IMR-90 (cell line): ENCODE results near the gene CFD. TPM values are rescaled to one million over a fixed set of nuclear protein-coding genes. Genes with fewer than 3 reads are reported as not detected.

ENCODE experiments used
- ATAC-seq: fragments of 200-7000 bp; cut with Tn5 transposase; 2 replicates; pipeline ENCODE4 v1.9.1; 2020; ENCODE audit warnings: low read depth, mild to moderate bottlenecking, moderate library complexity
- BruUV-seq: library from RNA; stranded (reverse); fragments of 400-500 nt; replicated peaks from 2 replicates; lab custom pipeline; 2021; lab: Mats Ljungman, UMichigan
- CTCF ChIA-PET: fragments of 300-600 bp; formaldehyde crosslinking; extraction: SDS; loops from one replicate; lab custom pipeline; 2021; ENCODE audit warnings: antibody characterized with exemption; lab: Yijun Ruan, JAX
- POLR2A ChIA-PET: fragments of 300-600 bp; sonication (Branson Sonifier 250); formaldehyde crosslinking; loops from one replicate; lab custom pipeline; 2022; ENCODE audit warnings: antibody characterized with exemption; ENCODE audit not compliant: unreplicated experiment; lab: Charles Lee
- DNase-seq: peaks from one replicate; pipeline ENCODE4 v3.0.0; 2013
- H2AFZ ChIP-seq: replicated peaks from 2 replicates; pipeline ENCODE3; 2013; ENCODE audit warnings: low read length, mild to moderate bottlenecking; ENCODE audit not compliant: poor library complexity
- H2AK5ac ChIP-seq: 2 replicates; pipeline ENCODE4 v1.6.1; 2013; ENCODE audit warnings: low read depth, low read length, inconsistent platforms
- H2AK9ac ChIP-seq: replicated peaks from 2 replicates; pipeline ENCODE3; 2013; ENCODE audit warnings: mild to moderate bottlenecking, low read depth, low read length, moderate library complexity; ENCODE audit not compliant: poor library complexity
- H2BK120ac ChIP-seq: 2 replicates; pipeline ENCODE4 v1.6.1; 2013; ENCODE audit warnings: low read depth, low read length, inconsistent platforms
- H2BK15ac ChIP-seq: 3 replicates; pipeline ENCODE4 v1.6.1; 2013; ENCODE audit warnings: low read depth, low read length, inconsistent platforms
- H2BK20ac ChIP-seq: 2 replicates; pipeline ENCODE4 v1.6.1; 2013; ENCODE audit warnings: low read depth, mild to moderate bottlenecking, inconsistent platforms, low read length, moderate library complexity
- H2BK5ac ChIP-seq: 2 replicates; pipeline ENCODE4 v1.6.1; 2013; ENCODE audit warnings: mild to moderate bottlenecking, low read depth, low read length, inconsistent platforms; ENCODE audit not compliant: poor library complexity, severe bottlenecking
- H3K14ac ChIP-seq: replicated peaks from 2 replicates; pipeline ENCODE4 v1.6.1; 2013; ENCODE audit warnings: low read depth, low read length, inconsistent platforms
- H3K18ac ChIP-seq: 2 replicates; pipeline ENCODE4 v1.6.1; 2013; ENCODE audit warnings: low read depth, low read length, control low read depth
- H3K23ac ChIP-seq: 2 replicates; pipeline ENCODE4 v1.6.1; 2013; ENCODE audit warnings: low read depth, low read length, inconsistent platforms
- H3K27ac ChIP-seq: 2 replicates; pipeline ENCODE4 v1.5.1; 2013; ENCODE audit warnings: mild to moderate bottlenecking, control low read depth, low read length; ENCODE audit not compliant: insufficient read depth
- H3K27me3 ChIP-seq: 2 replicates; pipeline ENCODE4 v1.6.1; 2013; ENCODE audit warnings: low read length; ENCODE audit not compliant: control insufficient read depth, insufficient read depth
- H3K36me3 ChIP-seq: 2 replicates; pipeline ENCODE4 v1.6.1; 2013; ENCODE audit warnings: low read length, mixed read lengths; ENCODE audit not compliant: control insufficient read depth, insufficient read depth
- H3K4ac ChIP-seq: 2 replicates; pipeline ENCODE4 v1.6.1; 2013; ENCODE audit warnings: low read depth, low read length, inconsistent platforms
- H3K4me1 ChIP-seq: 2 replicates; pipeline ENCODE4 v1.6.1; 2013; ENCODE audit warnings: low read length, mixed read lengths; ENCODE audit not compliant: control insufficient read depth, insufficient read depth
- H3K4me2 ChIP-seq: 2 replicates; pipeline ENCODE4 v1.6.1; 2013; ENCODE audit warnings: low read depth, mild to moderate bottlenecking, control low read depth, low read length, moderate library complexity
- H3K4me3 ChIP-seq: 2 replicates; pipeline ENCODE4 v1.5.1; 2013; ENCODE audit warnings: low read depth, mild to moderate bottlenecking, control low read depth, low read length, moderate library complexity; ENCODE audit not compliant: insufficient read depth
- H3K56ac ChIP-seq: 2 replicates; pipeline ENCODE4 v1.6.1; 2013; ENCODE audit warnings: low read length, inconsistent platforms; ENCODE audit not compliant: insufficient read depth; ENCODE audit errors: extremely low read depth
- H3K79me1 ChIP-seq, 2 experiments: 2 replicates each; pipeline ENCODE4 v1.6.1; 2013; ENCODE audit warnings: low read length in 2 of 2, inconsistent platforms in 1 of 2, low read depth in 1 of 2
- H3K9ac ChIP-seq: 2 replicates; pipeline ENCODE4 v1.6.1; 2013; ENCODE audit warnings: low read depth, low read length, control low read depth
- H3K9me1 ChIP-seq: 2 replicates; pipeline ENCODE4 v1.6.1; 2013; ENCODE audit warnings: low read length, inconsistent platforms; ENCODE audit not compliant: insufficient read depth
- H3K9me3 ChIP-seq: 2 replicates; pipeline ENCODE4 v1.6.1; 2013; ENCODE audit warnings: low read length; ENCODE audit not compliant: control insufficient read depth, insufficient read depth
- H4K20me1 ChIP-seq: 2 replicates; pipeline ENCODE4 v1.6.1; 2013; ENCODE audit warnings: low read length, inconsistent platforms; ENCODE audit not compliant: insufficient read depth
- H4K5ac ChIP-seq: 2 replicates; pipeline ENCODE4 v1.6.1; 2013; ENCODE audit warnings: mild to moderate bottlenecking, low read depth, low read length, control low read depth
- H4K8ac ChIP-seq, 2 experiments: 2 replicates each; pipeline ENCODE4 v1.6.1; 2013; ENCODE audit warnings: low read depth in 2 of 2, low read length in 2 of 2, control low read depth in 1 of 2, inconsistent platforms in 1 of 2
- H4K91ac ChIP-seq: 2 replicates; pipeline ENCODE4 v1.6.1; 2013; ENCODE audit warnings: low read depth, low read length, inconsistent platforms; ENCODE audit not compliant: insufficient read depth
- BHLHE40 ChIP-seq: fragments of 150-350 bp; IDR thresholded peaks from 2 replicates; pipeline ENCODE4 v1.6.1; 2016; ENCODE audit warnings: mild to moderate bottlenecking, low read depth, low read length
- CEBPB ChIP-seq: IDR thresholded peaks from 2 replicates; pipeline ENCODE4 v1.6.1; 2012; ENCODE audit warnings: low read depth, low read length, improper control_type of control experiment
- CHD1 ChIP-seq: IDR thresholded peaks from 2 replicates; pipeline ENCODE4 v1.6.1; 2012; ENCODE audit warnings: low read depth, low read length, improper control_type of control experiment
- CTCF ChIP-seq: conservative IDR thresholded peaks from 2 replicates; pipeline ENCODE4 v1.5.1; 2012; ENCODE audit warnings: mild to moderate bottlenecking, low read depth, low read length, improper control_type of control experiment
- ELK1 ChIP-seq: fragments of 150-350 bp; IDR thresholded peaks from 2 replicates; pipeline ENCODE4 v1.6.1; 2016; ENCODE audit warnings: low read depth, mild to moderate bottlenecking, low read length, moderate library complexity, borderline replicate concordance
- FOS ChIP-seq: fragments of 150-350 bp; IDR thresholded peaks from 2 replicates; pipeline ENCODE4 v1.6.1; 2016; ENCODE audit warnings: low read depth, low read length
- MAFK ChIP-seq: IDR thresholded peaks from 2 replicates; pipeline ENCODE4 v1.6.1; 2012; ENCODE audit warnings: low read depth, low read length, improper control_type of control experiment
- MAZ ChIP-seq: IDR thresholded peaks from 2 replicates; pipeline ENCODE4 v1.6.1; 2012; ENCODE audit warnings: low read depth, mild to moderate bottlenecking, low read length, improper control_type of control experiment, moderate library complexity, borderline replicate concordance
- MXI1 ChIP-seq: IDR thresholded peaks from 2 replicates; pipeline ENCODE4 v1.6.1; 2012; ENCODE audit warnings: low read depth, mild to moderate bottlenecking, low read length, moderate library complexity, borderline replicate concordance
- NFE2L2 ChIP-seq: fragments of 150-350 bp; IDR thresholded peaks from 2 replicates; pipeline ENCODE4 v1.6.1; 2016; ENCODE audit warnings: low read depth, mild to moderate bottlenecking, low read length
- POLR2A ChIP-seq: IDR thresholded peaks from 2 replicates; pipeline ENCODE4 v1.6.1; 2012; ENCODE audit warnings: mild to moderate bottlenecking, low read depth, low read length
- RAD21 ChIP-seq: IDR thresholded peaks from 2 replicates; pipeline ENCODE4 v1.6.1; 2012; ENCODE audit warnings: low read length, improper control_type of control experiment
- RCOR1 ChIP-seq: IDR thresholded peaks from 2 replicates; pipeline ENCODE4 v1.6.1; 2012; ENCODE audit warnings: mild to moderate bottlenecking, low read length, improper control_type of control experiment; ENCODE audit not compliant: insufficient replicate concordance
- RFX5 ChIP-seq: IDR thresholded peaks from 2 replicates; pipeline ENCODE4 v1.8.0; 2012; ENCODE audit warnings: low read depth, mild to moderate bottlenecking, low read length, moderate library complexity
- SMC3 ChIP-seq: fragments of 150-350 bp; IDR thresholded peaks from 2 replicates; pipeline ENCODE4 v1.6.1; 2016; ENCODE audit warnings: low read depth, mild to moderate bottlenecking, antibody characterized with exemption, low read length, moderate library complexity
- USF2 ChIP-seq: fragments of 150-350 bp; IDR thresholded peaks from 2 replicates; pipeline ENCODE4 v1.6.1; 2017; ENCODE audit warnings: mild to moderate bottlenecking, antibody characterized with exemption, low read length, low read depth
- WGBS, 2 experiments: methylation state at CpG; one replicate each; pipeline versions ENCODE4 v1.1.5 to v1.1.7; 2013; ENCODE audit warnings: missing lambda C conversion rate in 2 of 2; ENCODE audit not compliant: insufficient read length in 1 of 2; ENCODE audit errors: extremely low coverage in 2 of 2; 5-methylcytosine and 5-hydroxymethylcytosine counted together
- dilution Hi-C: fragments of 300-500 bp; cut with HindIII; formaldehyde crosslinking; loops from one replicate; pipeline ENCODE4 v1.14.3; 2018; ENCODE audit warnings: low sequenced_read_pairs; ENCODE audit not compliant: unreplicated experiment
- in situ Hi-C: fragments of 300-500 bp; cut with MboI; formaldehyde crosslinking; loops from 3 replicates; pipeline ENCODE4 v1.14.3; 2019; ENCODE audit warnings: low sequenced_read_pairs, inconsistent platforms, mixed read lengths
- intact Hi-C: fragments of 100-400 bp; cut with micrococcal nuclease; formaldehyde crosslinking; loops from 2 replicates; pipeline ENCODE4 v1.10.0; 2022
- polyA plus RNA-seq, 3 experiments: library from polyadenylated mRNA; depleted of rRNA; stranded (reverse); fragments of >200 nt; gene quantifications; 2 replicates each; pipeline ENCODE4 v1.2.3, GENCODE V29; 2012; ENCODE audit warnings: low replicate concordance in 1 of 3
- total RNA-seq: library from RNA; depleted of rRNA; stranded (reverse); fragments of >200 nt; gene quantifications from 2 replicates; pipeline ENCODE4 v1.2.3, GENCODE V29; 2012

CFD gene
- total and polyA plus RNA-seq, 2 of the 4 experiments (the other 2 are of a cell fraction), result 1.4 to 2.8 TPM

- Histone ChIP-seq H3K9me3 (no peaks in the 10 kb centered on the region), H4K20me1 (no peaks in the 10 kb centered on the region; the same call in 1 of the 2 replicates), H2BK15ac (no peak overlapping the region), H2AFZ (no peak overlapping the region), H3K14ac (no peak overlapping the region), H3K9ac (no peak overlapping the region), H3K4me3 (no peak overlapping the region), H3K4me2 (no peak overlapping the region), H3K79me1 (no peaks in the 10 kb centered on the region), H4K91ac (no peak overlapping the region), H2BK20ac (no peak overlapping the region), H3K18ac (no peak overlapping the region), H2BK120ac (no peak overlapping the region), H3K4ac (no peak overlapping the region), H2AK5ac (0 out of 2 replicates have a peak overlapping the region, but pooled peaks have one; percentile 8), H2AK9ac (no peak overlapping the region), H3K4me1 (peaks cover 6% of the 10 kb centered on the region), H3K9me1 (no peaks in the 10 kb centered on the region), H3K23ac (no peak overlapping the region), H2BK5ac (no peak overlapping the region), H3K56ac (no peak overlapping the region), H3K27ac (no peak overlapping the region), H4K5ac (no peak overlapping the region), H4K8ac (no peak overlapping the region), H3K27me3 (peaks cover 15% of the 10 kb centered on the region), H3K36me3 (no peaks in the 10 kb centered on the region)
- TF ChIP-seq SMC3 (no peak), RFX5 (no peak), CEBPB (no peak), ELK1 (no peak), CTCF (no peak), POLR2A (no peak), NFE2L2 (no peak), MAFK (no peak), FOS (no peak), CHD1 (no peak), RCOR1 (no peak), BHLHE40 (no peak), USF2 (no peak), RAD21 (no peak), MAZ (no peak), MXI1 (no peak)
- in situ Hi-C loops, result no loop called here
- intact Hi-C loops, result no loop called here
- ChIA-PET CTCF (no interaction called here), POLR2A (interaction anchor here (0.6 kb wide), 1 partner anchor 31 kb away, joined by 4 read pairs; no protein-coding TSS in a partner anchor)
- no peak for ATAC-seq
- BruUV-seq, result no TSS peak
- dilution Hi-C loops, result no loop called here
- 60% methylated on average over 6 of the region's 12 CpGs; no CpG with 5 or more reads in 1 of the 2 experiments for WGBS, 2 experiments
- no peak for DNase-seq
Measured at GRCh38 chr19:848386-848921, 11.0 kb upstream of the CFD start.
